HG02970 (cell line): ENCODE data around the gene TMEM231.
"Not testable (repeated sequence)": the region's sequence is repeated elsewhere in the genome, so short reads cannot be mapped to it uniquely, and the experiment has no call there.

Source experiments
- ATAC-seq: cut with Tn5 transposase; IDR thresholded peaks from one replicate; pipeline ENCODE4 v1.9.1; 2021; ENCODE audit warnings: mild to moderate bottlenecking, moderate library complexity, moderate number of reproducible peaks; ENCODE audit not compliant: unreplicated experiment, low FRiP score

Gene TMEM231

DNA sequence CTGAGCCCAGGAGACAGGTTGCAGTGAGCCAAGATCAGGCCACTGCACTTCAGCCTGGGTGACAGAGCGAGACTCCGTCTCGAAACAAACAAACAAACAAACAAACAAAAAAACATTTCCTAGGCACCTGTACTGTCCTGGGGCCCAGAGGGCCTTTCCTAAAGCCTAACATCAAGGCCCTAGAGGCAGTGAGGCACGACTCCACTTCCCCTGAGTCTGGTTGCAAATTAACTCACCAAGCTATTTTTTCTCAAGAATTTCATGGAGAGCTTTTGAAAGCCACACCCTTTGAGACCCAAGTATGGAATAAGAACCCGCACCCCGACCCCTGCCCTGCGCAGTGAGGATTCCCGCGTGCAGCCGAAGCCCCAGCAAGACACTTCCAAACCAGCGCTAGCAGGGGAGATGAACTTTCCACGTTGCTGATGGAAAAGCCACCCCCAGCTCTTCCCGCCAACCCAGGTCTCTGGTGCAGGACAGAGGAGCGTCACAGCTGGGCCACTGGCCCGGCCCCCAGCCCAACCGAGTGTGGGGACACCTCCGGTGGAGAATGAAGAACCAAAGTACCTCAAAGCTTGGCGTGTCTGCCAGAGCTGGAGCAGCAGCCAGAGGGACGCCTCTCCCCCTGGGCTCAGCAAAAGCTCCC is 21.4 kb downstream of the TMEM231 start:
- no peak for ATAC-seq

DNA sequence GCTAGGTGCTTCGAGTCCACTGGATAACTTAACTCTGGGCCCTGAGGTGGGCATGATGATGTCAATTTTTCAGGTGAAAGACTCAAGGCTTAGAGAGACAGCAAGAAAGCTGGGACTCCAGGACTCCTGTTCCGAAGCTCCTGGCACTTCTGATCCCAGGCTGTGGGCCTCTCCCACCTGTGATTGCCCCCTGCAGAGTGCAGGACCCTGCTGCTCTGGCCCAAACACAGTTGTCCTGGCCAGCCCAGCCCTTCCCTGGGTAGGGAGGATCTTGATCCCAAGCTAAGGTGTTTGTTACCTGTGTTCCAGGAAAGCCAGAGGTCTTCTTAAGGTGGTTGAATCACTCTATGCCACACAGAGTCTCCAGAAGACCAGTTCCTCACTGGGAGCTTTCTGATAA is 23.3 kb downstream of the TMEM231 start:
- ATAC-seq, result no peak

DNA sequence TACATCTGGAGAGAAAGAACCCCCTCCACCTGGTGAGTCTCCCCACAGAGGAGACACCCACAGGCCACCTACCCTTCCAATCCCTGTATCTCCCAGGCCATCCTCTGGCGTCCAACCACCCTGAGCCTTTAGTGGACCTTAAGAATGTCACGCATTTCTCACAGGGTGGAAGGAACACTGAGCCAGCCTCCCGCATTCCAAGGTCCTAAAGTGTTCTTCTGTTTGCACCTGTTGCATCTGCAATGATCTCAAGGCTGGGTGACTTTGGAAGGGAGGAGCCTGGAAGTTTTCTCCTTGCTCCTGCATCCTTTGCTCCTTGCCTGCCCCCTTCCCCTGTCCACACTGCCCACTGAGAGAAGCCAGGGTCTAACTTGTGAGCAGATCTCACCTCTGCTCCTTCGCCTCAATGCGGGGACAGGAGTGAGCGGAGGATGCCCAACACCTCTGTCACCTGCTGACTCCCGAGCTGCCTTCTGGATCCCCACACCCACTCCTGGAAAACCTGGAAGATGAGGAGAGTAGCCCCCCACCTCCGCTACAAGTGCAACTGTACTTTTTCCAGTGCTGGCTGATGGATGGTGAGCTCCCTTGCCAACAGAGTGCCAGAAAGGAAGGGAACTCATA is 23.8 kb downstream of the TMEM231 start:
- no peak for ATAC-seq

DNA sequence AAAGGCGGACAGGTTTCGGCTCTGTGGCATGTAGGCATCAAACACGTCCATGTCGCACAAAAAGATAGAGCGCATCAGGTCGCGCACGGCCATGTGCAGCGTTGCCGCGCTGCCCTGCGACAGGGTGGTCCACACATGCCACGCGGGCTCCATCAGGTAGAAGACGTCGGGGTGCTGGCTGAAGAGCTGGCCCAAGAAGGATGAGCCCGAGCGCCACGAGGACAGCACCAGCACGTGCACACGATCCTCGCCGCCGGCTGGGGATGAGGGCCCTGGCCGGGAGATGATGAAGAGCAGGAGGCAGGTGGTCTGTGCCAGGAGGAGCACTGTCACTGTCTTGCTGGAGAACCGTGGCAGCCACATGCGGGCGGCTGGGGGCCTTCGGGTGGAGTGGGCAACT is 26.1 kb downstream of the TMEM231 start:
- no peak for ATAC-seq

DNA sequence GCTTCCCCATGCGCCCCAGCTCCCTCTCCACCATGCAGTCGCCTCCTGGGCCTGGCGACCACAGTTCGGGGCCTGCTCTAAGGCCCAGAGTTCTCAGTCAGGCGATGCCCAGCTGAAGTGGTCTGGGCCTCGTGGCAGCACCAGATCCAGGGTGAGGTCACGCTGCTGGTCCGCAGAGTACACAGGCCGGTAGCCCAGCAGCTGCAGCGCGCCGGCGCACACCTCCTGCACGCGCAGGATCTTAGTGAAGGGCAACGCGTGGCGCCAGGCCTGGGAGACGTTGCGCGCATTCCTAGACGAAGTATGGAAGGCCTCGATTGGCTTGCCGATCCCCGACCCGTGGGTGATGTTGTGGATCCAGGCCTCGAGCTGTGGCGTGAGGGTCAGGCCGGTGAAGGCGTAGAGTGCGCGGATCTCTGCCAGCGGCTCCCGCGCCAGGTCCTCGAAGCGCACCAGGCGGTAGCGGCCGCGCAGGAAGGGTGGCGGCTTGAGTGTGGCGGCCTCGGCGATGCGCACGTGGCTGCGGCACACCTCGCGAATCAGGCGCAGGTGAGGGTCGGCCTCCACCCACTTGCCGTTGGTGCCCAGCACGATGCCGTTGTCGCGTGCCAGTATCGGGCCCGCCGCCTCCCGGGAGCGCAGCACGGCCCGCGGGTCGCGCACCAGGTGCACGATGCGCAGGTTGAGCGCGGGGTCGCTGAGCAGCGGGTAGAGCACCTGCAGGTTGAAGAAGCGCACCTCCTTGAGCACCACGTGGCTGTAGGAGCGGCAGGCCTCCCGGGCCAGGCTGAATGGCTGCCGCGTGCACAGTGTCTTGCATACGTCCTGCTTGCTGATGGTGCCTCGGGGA is 26.8 kb downstream of the TMEM231 start:
- ATAC-seq, result no peak

DNA sequence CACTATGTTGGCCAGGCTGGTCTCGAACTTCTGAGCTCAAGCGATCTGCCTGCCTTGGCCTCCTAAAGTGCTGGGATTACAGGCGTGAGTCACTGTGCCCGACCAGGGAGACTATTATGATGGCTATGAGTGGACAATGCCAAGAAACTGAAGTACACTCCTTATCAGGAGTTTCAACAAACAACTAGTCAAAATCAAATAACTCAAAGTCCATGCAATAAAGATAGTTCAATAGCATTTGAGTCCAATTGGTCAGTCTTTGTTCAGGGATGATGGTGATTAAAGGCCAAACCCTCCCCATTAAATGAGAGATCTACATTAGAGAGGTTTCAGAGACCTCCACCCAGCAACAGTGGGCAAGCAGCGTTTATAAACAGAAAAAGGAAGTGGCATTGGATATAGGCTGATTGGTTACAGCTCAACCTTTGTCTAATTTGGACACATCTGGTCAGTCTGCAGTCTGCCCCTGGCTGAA is 28.2 kb downstream of the TMEM231 start:
- no peak for ATAC-seq

DNA sequence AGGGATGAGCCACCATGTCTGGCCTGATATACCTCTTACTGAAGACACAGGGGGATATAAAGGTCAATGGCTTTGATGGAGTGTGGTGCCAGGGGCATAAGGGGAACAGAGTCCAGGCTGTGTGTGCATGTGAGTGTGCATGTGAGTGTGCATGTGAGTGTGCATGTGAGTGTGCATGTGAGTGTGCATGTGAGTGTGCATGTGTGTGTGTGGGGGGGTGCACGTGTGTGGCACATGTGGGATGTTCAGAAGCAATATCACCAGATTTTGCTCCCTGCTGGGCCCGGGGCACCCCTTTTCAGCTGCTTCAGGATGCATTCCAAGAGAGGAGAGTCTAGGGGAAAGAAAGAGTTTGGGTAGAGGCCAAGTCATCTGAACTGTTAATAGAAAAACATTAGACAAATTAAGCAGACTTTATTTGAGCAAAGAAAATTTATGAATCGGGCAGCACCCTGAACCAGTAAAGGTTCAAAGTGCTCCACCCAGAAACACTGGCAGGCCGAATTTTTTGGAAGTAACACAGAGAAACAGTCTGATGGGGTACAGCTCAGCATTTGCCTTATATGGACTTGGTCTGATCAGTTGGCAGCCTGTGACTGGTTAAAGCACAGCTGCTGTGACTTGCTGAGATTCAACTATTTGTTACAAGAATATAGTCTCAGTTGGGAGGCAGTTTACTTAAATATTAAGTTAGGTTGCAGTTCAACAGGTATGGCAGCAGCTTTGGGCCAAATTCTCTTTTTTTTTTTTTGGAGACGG is 29.8 kb downstream of the TMEM231 start:
- no peak for ATAC-seq

DNA sequence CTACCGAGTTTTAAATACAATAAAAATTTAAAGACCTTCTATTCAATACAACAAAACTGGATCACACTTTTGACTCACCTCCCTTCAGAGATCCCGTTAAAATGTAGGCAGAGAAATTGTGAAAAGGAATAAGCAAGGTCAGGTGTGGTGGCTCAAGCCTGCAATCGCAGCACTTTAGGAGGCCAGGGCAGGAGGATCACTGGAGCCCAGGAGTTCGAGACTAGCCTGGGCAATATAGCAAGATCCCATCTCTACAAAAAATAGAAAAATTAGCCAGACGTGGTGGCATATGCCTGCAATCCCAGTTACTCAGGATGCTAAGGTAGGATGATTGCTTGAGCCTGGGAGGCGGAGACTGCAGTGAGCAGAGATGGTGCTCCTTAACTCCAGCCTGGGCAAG is 36.9 kb downstream of the TMEM231 start:
- no peak for ATAC-seq

DNA sequence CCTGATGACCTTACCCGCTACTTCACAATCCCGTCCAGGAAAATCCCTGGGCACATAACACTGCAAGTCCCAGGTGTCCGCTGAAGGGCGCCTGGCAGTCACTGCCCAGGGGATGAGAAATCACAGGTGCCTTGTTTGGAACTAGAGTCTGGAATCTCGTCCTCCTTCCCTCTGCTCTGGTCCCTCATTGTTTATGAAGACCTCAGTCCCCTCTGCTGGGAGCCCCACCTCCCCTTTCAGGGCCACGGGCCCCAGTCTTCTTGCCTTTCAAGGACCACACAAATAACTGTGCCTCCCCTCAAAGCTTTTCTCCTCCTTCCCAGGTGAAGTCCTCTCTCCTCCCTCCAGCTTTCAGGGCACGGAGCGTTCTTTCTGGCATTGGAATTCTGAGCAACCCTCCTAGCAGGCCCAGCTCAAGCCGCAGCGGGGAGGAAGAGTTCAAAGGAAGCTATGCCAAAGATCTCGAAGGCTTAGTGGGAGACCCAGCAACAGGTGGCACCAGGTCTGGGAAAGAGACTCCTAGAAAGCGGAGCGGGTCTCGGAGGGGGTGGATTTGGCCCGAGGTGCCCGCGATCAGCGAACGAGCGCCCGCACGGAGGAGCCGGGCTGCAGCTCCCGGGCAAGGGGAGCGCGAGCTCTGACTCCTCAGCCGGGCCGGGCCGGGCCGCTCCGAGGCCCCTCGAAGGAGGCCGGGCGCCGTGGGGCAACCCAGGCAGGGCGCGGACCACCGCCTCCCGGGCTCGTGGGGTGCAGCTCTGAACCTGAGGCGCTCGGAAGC is 39.7 kb downstream of the TMEM231 start:
- ATAC-seq, result peak; percentile 10

DNA sequence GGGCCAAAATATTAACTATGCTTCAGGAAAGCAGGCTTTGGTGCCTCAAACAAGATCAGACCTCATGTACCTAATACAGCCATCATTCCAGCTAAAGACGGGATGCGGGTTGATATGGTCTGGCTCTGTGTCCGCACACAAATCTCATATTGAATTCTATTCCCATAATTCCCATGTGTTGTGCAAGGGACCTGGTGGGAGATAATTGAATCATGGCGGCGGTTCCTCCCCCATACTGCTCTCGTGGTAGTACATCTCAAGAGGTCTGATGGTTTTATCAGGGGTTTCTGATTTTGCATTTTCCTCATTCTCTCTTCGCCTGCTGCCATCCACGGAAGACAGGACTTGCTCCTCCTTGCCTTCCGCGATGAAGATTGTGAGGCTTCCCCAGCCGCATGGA is 41.8 kb downstream of the TMEM231 start:
- ATAC-seq, result no peak

DNA sequence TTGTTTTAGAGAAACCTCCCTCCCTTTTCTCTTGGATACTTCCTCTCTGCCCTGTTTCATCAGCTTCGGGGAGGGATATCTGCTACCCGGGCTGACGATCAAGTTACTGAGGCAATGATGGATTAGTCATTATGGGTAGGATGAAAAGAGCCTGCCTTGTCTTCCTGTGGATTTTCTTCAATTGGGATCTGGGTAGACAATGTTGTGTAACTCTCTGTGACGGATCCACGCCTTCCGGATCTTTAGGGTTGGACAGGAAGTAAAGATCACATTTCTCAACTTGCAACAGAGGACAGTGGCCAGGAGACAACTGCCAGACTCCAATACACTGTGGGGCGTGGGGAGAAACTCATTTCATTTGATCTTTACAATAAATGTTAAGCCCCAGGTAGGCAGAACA is 49.5 kb downstream of the TMEM231 start:
- ATAC-seq, result no peak

DNA sequence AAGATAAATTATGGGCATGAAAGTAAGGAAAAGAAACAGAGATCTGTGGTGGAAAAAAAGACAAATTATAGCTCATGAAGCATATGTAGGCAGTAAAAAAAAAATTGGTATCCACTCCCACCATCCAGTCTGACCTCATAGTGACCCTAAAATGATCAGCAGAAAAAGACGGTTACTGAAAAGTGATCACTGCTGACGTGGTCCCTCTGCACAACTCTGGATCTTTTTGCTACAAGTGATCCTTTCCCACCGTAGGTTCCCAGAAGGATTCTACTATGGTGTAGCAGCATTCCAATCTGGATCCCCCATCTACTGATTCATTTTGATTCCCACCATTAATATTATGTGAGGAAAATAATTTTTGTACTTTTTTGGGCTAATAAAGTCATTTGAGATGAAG is 49.9 kb downstream of the TMEM231 start:
- no peak for ATAC-seq

DNA sequence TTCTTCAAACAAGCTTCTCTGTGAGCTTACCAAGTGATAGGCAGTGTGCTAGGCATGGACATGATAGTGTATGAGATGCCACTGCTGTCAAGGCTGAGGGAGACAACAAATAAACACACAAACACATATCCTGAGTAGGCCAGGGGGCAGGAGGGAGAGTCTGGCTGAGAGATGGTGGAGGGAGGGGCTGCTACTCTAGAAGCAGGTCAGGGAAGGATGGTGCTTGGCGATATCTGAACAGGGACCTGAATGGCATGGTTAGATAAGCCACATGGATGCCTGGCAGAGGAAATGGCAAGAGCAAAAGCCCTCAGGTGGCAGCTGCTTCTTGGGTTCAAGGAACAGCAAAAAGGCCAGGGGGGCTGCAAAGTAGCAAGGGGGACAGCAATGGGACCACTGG is 52.3 kb downstream of the TMEM231 start:
- ATAC-seq, result no peak

DNA sequence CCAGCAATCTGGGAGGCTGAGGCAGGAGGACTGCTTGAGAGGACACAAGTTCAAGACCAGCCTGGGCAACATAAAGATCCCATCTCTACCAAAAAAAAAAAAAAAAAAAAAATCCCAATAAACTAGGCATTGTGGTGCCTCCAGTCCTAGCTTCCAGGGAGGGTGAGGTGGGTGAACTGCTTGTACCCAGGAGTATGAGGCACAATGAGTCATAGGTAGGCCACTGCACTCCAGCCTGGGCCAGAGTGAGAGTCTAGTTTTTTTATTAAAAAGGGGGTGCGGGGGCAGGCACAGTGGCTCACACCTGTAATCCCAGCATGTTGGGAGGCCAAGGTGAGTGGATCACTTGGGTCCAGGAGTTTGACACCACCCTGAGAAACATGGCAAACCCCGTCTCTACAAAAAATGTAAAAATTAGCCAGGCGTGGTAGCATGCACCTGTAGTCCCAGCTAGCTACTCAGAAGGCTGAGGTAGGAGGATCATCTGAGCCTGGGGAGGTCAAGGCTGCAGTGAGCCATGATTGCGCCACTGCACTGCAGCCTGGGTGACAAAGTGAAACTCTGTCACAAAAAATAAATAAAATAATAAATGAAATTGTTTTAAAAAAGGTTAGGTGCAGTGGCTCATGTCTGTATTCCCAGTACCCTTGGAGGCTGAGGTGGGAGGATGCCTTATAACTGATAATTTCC is 53.0 kb downstream of the TMEM231 start:
- no peak for ATAC-seq

DNA sequence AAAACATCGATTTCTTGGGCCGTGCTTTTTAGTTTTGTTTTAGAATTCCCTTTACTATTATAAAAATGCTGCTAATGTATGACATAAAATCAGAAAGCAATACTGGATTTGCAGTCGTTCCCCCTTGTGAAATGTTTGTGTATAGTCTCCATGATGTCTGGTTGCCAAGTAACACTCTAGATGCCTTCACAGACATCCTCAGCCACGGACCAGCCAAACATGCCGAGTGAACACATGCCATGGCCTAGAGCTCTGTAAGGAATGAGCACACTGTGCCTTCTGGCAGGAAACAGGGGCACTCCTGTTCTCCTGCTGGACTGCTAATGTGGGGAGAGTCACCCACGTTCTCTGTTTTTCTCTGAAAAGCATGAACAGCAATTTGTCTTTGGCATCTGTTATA is 54.2 kb downstream of the TMEM231 start:
- not testable (repeated sequence) for ATAC-seq

DNA sequence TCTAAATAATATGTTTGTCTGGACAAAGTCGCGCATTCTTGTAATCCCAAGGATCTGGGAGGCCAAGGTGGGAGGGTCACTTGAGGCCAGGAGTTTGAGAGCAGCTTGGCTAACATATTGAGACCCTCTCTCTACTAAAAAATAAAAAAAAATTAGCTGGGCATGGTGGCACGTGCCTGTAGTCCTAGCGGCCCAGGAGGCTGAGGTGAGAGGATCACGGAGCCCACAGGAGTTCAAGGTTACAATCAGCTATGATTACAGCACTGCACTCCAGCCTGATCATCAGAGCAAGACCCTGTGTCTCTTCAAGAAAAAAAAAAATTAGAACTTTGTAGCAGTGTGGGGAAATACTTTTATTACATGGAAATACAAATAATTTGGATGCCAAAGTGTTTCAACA is 54.7 kb downstream of the TMEM231 start:
- ATAC-seq, result no peak

DNA sequence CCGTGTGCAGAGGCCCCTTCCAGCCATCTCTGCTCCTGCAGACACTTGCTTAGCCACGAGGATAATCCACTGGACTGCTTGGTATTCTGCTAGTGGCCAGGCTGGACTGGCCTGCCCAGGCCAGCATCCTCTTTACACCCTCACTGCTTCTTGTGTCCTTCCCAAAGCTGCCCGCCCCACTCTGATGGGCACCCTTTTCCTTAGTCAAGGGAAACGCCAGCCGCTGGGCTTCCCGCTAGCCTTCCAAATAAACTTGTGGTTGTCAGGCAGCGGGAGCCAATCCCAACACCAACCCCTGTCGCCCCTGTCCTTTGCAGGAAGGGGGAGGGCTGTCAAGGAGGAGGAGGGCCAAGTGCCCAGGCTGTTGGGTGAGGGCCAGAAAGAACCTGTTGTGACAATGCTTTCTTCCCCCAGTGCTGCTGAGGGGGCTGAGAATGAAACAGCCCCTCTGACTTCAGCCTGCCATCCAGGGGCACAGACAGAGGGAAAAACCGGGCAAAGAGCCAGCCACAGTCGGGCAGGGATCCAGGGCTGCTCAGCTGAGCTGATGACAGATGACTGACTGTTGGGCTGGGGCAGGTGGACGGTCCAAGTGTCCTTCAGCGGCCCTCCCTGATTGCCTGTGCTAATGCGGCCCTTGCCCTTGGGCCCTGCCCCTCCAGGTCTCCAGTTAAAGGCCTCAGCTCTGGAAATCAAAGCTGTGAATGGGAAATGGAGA is 57.3 kb downstream of the TMEM231 start:
- ATAC-seq, result not testable (repeated sequence)

DNA sequence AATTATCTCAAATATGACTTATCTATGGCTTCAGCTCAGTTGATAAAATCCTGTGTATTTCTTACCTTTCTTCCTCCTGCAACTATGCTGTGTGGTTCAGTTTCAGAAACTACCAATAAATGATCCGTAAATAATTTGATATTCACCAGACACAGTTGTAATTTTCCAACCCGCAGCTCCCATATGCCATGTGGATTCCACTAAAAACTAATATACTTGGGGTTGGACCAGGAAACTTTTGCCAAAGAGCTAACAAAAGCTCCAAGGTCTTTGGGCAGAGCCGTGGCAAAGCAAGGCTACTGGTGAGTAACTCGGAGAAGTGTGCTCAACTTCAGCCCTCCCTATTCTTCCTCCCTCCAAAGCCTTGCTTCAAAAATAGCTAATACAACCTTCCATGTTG is 58.5 kb downstream of the TMEM231 start:
- no peak for ATAC-seq
